Mammary epithelial cell (primary cell): ENCODE measurements around the gene EMC9.

ENCODE experiments used
- CTCF ChIP-seq, 2 donors: IDR thresholded peaks in 1 of 2; conservative IDR thresholded peaks in 1 of 2; 2 replicates each; pipeline ENCODE4 v1.5.1; 2011 to 2012; ENCODE audit warnings: inconsistent platforms in 2 of 2, low read length in 2 of 2, mild to moderate bottlenecking in 2 of 2, control low read depth in 1 of 2, low read depth in 1 of 2; ENCODE audit not compliant: insufficient read depth in 1 of 2; ENCODE audit errors: extremely low read depth in 1 of 2
- EZH2 ChIP-seq: IDR thresholded peaks from 2 replicates; pipeline ENCODE4 v1.6.1; 2012; ENCODE audit warnings: low read length, inconsistent platforms, borderline replicate concordance

DNA sequence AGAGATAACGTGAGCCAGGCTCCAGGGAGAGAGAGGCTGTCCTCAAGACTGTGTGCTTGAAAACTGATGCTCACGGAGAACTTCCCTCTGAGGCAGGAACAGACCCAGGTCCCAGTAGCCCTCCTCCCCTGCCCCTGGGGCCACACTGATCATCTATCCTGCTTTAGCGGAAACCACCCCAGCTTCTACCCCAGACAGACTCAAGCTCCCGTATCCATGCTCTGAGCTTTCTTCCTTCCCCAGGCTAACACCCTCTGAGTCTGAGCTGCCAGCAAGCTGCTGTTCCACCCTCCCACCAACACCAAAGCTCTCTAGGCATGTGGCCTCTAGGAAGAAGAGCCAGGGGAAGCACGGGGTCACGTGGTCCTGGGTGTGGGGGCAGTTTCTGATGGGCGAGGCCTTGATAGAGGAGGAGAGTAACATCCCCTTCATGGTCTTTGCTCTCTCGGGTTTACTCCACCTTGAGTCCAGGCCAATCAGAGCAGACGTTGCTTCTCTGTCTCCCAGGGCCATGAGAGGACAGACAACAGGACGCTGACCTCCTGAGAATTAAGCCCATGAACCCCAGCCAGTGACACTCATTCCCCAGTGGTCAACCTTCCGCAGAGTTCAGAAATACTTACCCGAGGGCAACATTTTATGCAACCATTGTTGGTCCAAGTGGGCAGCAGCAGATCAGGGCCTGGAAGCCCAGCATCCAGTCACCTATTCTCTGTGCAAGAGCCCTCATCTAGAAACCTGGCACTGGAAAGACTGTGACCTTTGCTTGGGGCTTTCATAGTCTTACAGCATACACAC, 45.9 kb downstream of the EMC9 start:
- no peak for TF ChIP-seq CTCF (conservative IDR thresholded peaks at IDR 0.05 in 1 of 2, IDR thresholded peaks at IDR 0.05 in 1 of 2; ENCODE audit: extremely low read depth in 1 of 2, insufficient read depth in 1 of 2, low read depth in 1 of 2, low read length in 2 of 2)
- no peak for TF ChIP-seq EZH2
